HepG2 (cell line): ENCODE results near the gene TNS4.

Experiments
- CHD4 ChIP-seq: fragments of 200-600 bp; sonication (generic); IDR thresholded peaks from 2 replicates; pipeline ENCODE4 v1.7.0; 2017; ENCODE audit warnings: mild to moderate bottlenecking, low read length, borderline replicate concordance
- POLR2A ChIP-seq, 2 experiments: IDR thresholded peaks; 2 replicates each; pipeline ENCODE4 v1.6.1; 2011; ENCODE audit warnings: low read depth in 2 of 2, low read length in 2 of 2, mild to moderate bottlenecking in 1 of 2, moderate library complexity in 1 of 2; ENCODE audit not compliant: insufficient read depth in 1 of 2
- REST ChIP-seq, 2 experiments: IDR thresholded peaks; 2 replicates each; pipeline ENCODE4 v1.6.1; 2011 to 2012; ENCODE audit warnings: low read length in 2 of 2, borderline replicate concordance in 1 of 2, low read depth in 1 of 2, mild to moderate bottlenecking in 1 of 2, moderate library complexity in 1 of 2
- ZNF12 ChIP-seq: sonication (generic); formaldehyde crosslinking; IDR thresholded peaks from 2 replicates; pipeline ENCODE4 v1.5.0; 2020; ENCODE audit warnings: missing genetic modification reagents
- TF ChIP-seq, protein P1 (sequence below): sonication (generic); formaldehyde crosslinking; IDR thresholded peaks from 2 replicates; pipeline ENCODE4 v1.5.0; 2020; ENCODE audit warnings: mild to moderate bottlenecking, missing genetic modification reagents
- TF ChIP-seq, protein P2 (sequence below): IDR thresholded peaks from 2 replicates; pipeline ENCODE4 v1.6.1; 2012; ENCODE audit warnings: low read depth, low read length, improper control_type of control experiment
- TF ChIP-seq, protein P3 (sequence below): IDR thresholded peaks from 2 replicates; pipeline ENCODE4 v1.6.1; 2016

DNA sequence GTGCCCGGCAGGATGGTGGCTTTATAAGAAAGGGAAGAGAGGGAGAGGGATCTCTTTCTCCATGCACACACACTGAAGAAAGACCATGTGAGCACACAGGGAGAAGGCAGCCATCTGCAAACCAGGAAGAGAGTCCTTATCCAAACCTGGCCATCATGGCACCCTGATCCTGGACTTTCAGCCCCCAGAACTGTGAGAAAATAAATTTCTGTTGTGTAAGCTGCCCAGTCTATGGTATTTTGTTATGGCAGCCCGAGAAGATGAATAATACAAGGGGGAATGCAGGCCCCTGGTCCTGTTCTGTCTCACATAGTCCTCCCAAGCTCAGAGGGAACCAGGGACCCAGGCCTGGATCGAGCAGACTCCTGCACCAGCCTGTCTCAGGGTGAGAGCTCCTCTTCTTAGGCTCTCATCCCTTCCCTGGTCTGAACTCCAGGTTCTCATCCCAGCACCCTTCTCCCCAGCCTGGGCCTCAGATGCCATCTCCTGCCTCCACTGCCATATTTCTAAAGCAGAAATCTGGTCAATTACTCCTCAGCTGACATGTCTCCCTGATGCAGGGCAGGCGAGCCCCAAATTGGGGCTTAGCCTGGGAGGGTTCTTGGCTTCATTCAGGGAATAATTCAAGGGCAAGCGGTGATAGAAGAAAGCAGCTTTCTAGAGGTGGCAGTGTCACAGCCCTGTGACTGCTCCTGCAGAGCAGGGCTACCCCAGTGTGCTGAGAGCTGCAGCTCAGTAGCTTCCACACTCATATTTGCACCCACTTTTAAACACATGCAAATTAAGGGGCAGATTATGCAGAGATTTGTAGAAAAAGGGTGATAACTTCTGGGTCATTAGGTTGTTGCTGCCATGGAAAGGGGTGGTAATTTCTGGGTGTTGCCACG lies 29.3 kb downstream of the TNS4 start:
- TF ChIP-seq POLR2A (IDR thresholded peaks at IDR 0.05; ENCODE audit: insufficient read depth in 1 of 2, low read depth in 2 of 2, low read length in 2 of 2) = no peak
- TF ChIP-seq CHD4 = no peak
- TF ChIP-seq ZNF12 (CRISPR knock-in tag) = no peak
- TF ChIP-seq REST (IDR thresholded peaks at IDR 0.05; ENCODE audit: borderline replicate concordance in 1 of 2, low read depth in 1 of 2, low read length in 2 of 2) = no peak
- TF ChIP-seq, protein P1, sequence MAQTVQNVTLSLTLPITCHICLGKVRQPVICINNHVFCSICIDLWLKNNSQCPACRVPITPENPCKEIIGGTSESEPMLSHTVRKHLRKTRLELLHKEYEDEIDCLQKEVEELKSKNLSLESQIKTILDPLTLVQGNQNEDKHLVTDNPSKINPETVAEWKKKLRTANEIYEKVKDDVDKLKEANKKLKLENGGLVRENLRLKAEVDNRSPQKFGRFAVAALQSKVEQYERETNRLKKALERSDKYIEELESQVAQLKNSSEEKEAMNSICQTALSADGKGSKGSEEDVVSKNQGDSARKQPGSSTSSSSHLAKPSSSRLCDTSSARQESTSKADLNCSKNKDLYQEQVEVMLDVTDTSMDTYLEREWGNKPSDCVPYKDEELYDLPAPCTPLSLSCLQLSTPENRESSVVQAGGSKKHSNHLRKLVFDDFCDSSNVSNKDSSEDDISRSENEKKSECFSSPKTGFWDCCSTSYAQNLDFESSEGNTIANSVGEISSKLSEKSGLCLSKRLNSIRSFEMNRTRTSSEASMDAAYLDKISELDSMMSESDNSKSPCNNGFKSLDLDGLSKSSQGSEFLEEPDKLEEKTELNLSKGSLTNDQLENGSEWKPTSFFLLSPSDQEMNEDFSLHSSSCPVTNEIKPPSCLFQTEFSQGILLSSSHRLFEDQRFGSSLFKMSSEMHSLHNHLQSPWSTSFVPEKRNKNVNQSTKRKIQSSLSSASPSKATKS = no peak
- TF ChIP-seq, protein P2, sequence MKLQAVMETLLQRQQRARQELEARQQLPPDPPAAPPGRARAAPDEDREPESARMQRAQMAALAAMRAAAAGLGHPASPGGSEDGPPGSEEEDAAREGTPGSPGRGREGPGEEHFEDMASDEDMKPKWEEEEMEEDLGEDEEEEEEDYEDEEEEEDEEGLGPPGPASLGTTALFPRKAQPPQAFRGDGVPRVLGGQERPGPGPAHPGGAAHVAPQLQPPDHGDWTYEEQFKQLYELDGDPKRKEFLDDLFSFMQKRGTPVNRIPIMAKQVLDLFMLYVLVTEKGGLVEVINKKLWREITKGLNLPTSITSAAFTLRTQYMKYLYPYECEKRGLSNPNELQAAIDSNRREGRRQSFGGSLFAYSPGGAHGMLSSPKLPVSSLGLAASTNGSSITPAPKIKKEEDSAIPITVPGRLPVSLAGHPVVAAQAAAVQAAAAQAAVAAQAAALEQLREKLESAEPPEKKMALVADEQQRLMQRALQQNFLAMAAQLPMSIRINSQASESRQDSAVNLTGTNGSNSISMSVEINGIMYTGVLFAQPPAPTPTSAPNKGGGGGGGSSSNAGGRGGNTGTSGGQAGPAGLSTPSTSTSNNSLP = no peak
- TF ChIP-seq, protein P3, sequence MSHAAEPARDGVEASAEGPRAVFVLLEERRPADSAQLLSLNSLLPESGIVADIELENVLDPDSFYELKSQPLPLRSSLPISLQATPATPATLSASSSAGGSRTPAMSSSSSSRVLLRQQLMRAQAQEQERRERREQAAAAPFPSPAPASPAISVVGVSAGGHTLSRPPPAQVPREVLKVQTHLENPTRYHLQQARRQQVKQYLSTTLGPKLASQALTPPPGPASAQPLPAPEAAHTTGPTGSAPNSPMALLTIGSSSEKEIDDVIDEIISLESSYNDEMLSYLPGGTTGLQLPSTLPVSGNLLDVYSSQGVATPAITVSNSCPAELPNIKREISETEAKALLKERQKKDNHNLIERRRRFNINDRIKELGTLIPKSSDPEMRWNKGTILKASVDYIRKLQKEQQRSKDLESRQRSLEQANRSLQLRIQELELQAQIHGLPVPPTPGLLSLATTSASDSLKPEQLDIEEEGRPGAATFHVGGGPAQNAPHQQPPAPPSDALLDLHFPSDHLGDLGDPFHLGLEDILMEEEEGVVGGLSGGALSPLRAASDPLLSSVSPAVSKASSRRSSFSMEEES (CRISPR knock-in tag) = no peak
